HCT116 (cell line): Measurements from ENCODE around the gene PLEKHG5. TPM values are rescaled to one million over a fixed set of nuclear protein-coding genes. Genes with fewer than 3 reads are reported as not detected.

ENCODE experiments used
- ATAC-seq: fragments of 200-7000 bp; cut with Tn5 transposase; 2 replicates; pipeline ENCODE4 v1.9.1; 2020; ENCODE audit warnings: mild to moderate bottlenecking, moderate library complexity
- BruUV-seq: library from RNA; stranded (reverse); fragments of 400-500 nt; replicated peaks from 2 replicates; lab custom pipeline; 2021; lab: Mats Ljungman, UMichigan
- CTCF ChIA-PET: fragments of 300-600 bp; sonication (Branson Sonifier 250); formaldehyde crosslinking; loops from one replicate; lab custom pipeline; 2021; ENCODE audit warnings: antibody characterized with exemption; lab: Charles Lee
- POLR2A ChIA-PET: fragments of 300-600, 350-600 bp; sonication (Branson Sonifier 250); formaldehyde crosslinking; loops from one replicate; lab custom pipeline; 2021; ENCODE audit warnings: antibody characterized with exemption; lab: Charles Lee
- RAD21 ChIA-PET, 2 experiments: fragments of 300-600 bp; sonication (Branson Sonifier 250); formaldehyde crosslinking; loops; one replicate each; lab custom pipeline; 2023; ENCODE audit warnings: low total read pairs in 2 of 2; ENCODE audit not compliant: uncharacterized antibody in 2 of 2, unreplicated experiment in 2 of 2, low non-redundant PET in 1 of 2; lab: Charles Lee
- DNase-seq: peaks from one replicate; pipeline ENCODE4 v3.0.0-alpha.2; 2010; ENCODE audit warnings: low read depth, low spot score
- H2AFZ ChIP-seq: fragments of 200-600 bp; shearing (Covaris generic), sonication (generic); 2 replicates; pipeline ENCODE4 v1.6.1; 2017; ENCODE audit warnings: low read depth, mixed run types, mixed read lengths, antibody characterized with exemption, low read length; ENCODE audit not compliant: poor library complexity, severe bottlenecking
- H3K27ac ChIP-seq: 2 replicates; pipeline ENCODE4 v1.5.1; 2012; ENCODE audit warnings: low read depth, low read length
- H3K27me3 ChIP-seq: fragments of 200-600 bp; sonication (generic); 2 replicates; pipeline ENCODE4 v1.6.1; 2016; ENCODE audit warnings: mixed run types, low read length, mixed read lengths; ENCODE audit not compliant: insufficient read depth
- H3K36me3 ChIP-seq, 2 experiments: fragments of 200-500 bp in 1 of 2; fragments of 200-600 bp in 1 of 2; sonication (Bioruptor generic) in 1 of 2; sonication (generic) in 1 of 2; 2 replicates each; pipeline versions ENCODE4 v1.5.1 to v1.6.1; 2014 to 2016; ENCODE audit warnings: low read length in 2 of 2, inconsistent platforms in 1 of 2, mixed read lengths in 1 of 2, mixed run types in 1 of 2; ENCODE audit not compliant: insufficient read depth in 2 of 2, control insufficient read depth in 1 of 2
- H3K4me1 ChIP-seq, 2 experiments: fragments of 200-600 bp in 1 of 2; sonication (generic) in 1 of 2; 2 replicates each; pipeline versions ENCODE4 v1.5.1 to v1.6.1; 2012 to 2017; ENCODE audit warnings: low read length in 2 of 2, inconsistent platforms in 1 of 2, mild to moderate bottlenecking in 1 of 2, mixed read lengths in 1 of 2, mixed run types in 1 of 2, moderate library complexity in 1 of 2; ENCODE audit not compliant: insufficient read depth in 2 of 2, control insufficient read depth in 1 of 2
- H3K4me2 ChIP-seq: fragments of 200-600 bp; sonication (generic); 2 replicates; pipeline ENCODE4 v1.6.1; 2017; ENCODE audit warnings: mixed run types, low read length, mixed read lengths
- H3K4me3 ChIP-seq, 2 experiments: fragments of 200-600 bp in 1 of 2; sonication (generic) in 1 of 2; replicated peaks in 1 of 2; 2 replicates each; pipeline ENCODE4 v1.5.1; 2011 to 2016; ENCODE audit warnings: low read length in 2 of 2, control low read depth in 1 of 2, low read depth in 1 of 2, mild to moderate bottlenecking in 1 of 2, mixed read lengths in 1 of 2, mixed run types in 1 of 2
- H3K79me2 ChIP-seq: fragments of 200-600 bp; sonication (generic); 2 replicates; pipeline ENCODE4 v1.6.1; 2017; ENCODE audit warnings: mild to moderate bottlenecking, mixed run types, low read length, moderate library complexity, mixed read lengths; ENCODE audit not compliant: insufficient read depth
- H3K9ac ChIP-seq: fragments of 200-600 bp; sonication (generic); 2 replicates; pipeline ENCODE4 v1.6.1; 2016; ENCODE audit warnings: low read length, mixed read lengths
- H3K9me2 ChIP-seq: fragments of 200-600 bp; sonication (generic), shearing (Covaris generic); 2 replicates; pipeline ENCODE4 v1.6.1; 2017; ENCODE audit warnings: mixed run types, mild to moderate bottlenecking, moderate library complexity; ENCODE audit not compliant: insufficient read depth
- H3K9me3 ChIP-seq, 2 experiments: fragments of 200-500 bp in 1 of 2; fragments of 200-600 bp in 1 of 2; sonication (Bioruptor generic) in 1 of 2; sonication (generic) in 1 of 2; 2 replicates each; pipeline ENCODE4 v1.6.1; 2014 to 2017; ENCODE audit warnings: low read length in 2 of 2, mixed read lengths in 2 of 2, inconsistent platforms in 1 of 2, low read depth in 1 of 2, mild to moderate bottlenecking in 1 of 2, mixed run types in 1 of 2, moderate library complexity in 1 of 2; ENCODE audit not compliant: control insufficient read depth in 1 of 2, insufficient read depth in 1 of 2
- H4K20me1 ChIP-seq: fragments of 200-600 bp; sonication (generic), shearing (Covaris generic); 2 replicates; pipeline ENCODE4 v1.6.1; 2017; ENCODE audit warnings: mixed run types, mild to moderate bottlenecking, moderate library complexity; ENCODE audit not compliant: insufficient read depth
- CBX3 ChIP-seq: IDR thresholded peaks from 2 replicates; pipeline ENCODE4 v1.6.1; 2012; ENCODE audit warnings: low read depth
- CEBPB ChIP-seq: IDR thresholded peaks from 2 replicates; pipeline ENCODE4 v1.6.1; 2012; ENCODE audit warnings: low read depth
- CTCF ChIP-seq, 3 experiments: fragments of 200-600 bp in 1 of 3; sonication (generic) in 1 of 3; IDR thresholded peaks in 2 of 3; conservative IDR thresholded peaks in 1 of 3; 2 replicates each; pipeline ENCODE4 v1.5.1; 2012 to 2017; ENCODE audit warnings: low read depth in 2 of 3, low read length in 2 of 3, antibody characterized with exemption in 1 of 3, borderline replicate concordance in 1 of 3, control low read depth in 1 of 3, mild to moderate bottlenecking in 1 of 3, mixed read lengths in 1 of 3, mixed run types in 1 of 3, moderate library complexity in 1 of 3; ENCODE audit not compliant: insufficient read depth in 1 of 3
- EGR1 ChIP-seq: IDR thresholded peaks from 2 replicates; pipeline ENCODE4 v1.6.1; 2012; ENCODE audit warnings: low read depth
- EZH2 ChIP-seq: fragments of 200-600 bp; sonication (generic); IDR thresholded peaks from 2 replicates; pipeline ENCODE4 v1.6.1; 2017; ENCODE audit warnings: antibody characterized with exemption, mixed run types
- EZH2phosphoT487 ChIP-seq: fragments of 200-600 bp; IDR thresholded peaks from 2 replicates; pipeline ENCODE4 v1.6.1; 2018; ENCODE audit warnings: antibody characterized with exemption, borderline replicate concordance
- FOSL1 ChIP-seq: IDR thresholded peaks from 2 replicates; pipeline ENCODE4 v1.6.1; 2012; ENCODE audit warnings: low read depth
- POLR2A ChIP-seq: IDR thresholded peaks from 2 replicates; pipeline ENCODE4 v1.7.0; 2011; ENCODE audit warnings: borderline replicate concordance; ENCODE audit not compliant: insufficient read depth, insufficient read length; ENCODE audit errors: extremely low read depth
- POLR2AphosphoS5 ChIP-seq: IDR thresholded peaks from 2 replicates; pipeline ENCODE4 v1.6.1; 2011; ENCODE audit warnings: mild to moderate bottlenecking, low read depth, low read length, moderate library complexity
- RAD21 ChIP-seq: IDR thresholded peaks from 2 replicates; pipeline ENCODE4 v1.6.1; 2012; ENCODE audit warnings: low read depth, mild to moderate bottlenecking
- SP1 ChIP-seq: IDR thresholded peaks from 2 replicates; pipeline ENCODE4 v1.6.1; 2012; ENCODE audit warnings: low read depth
- TCF7L2 ChIP-seq: IDR thresholded peaks from 2 replicates; pipeline ENCODE4 v1.7.0; 2011; ENCODE audit warnings: borderline replicate concordance, inconsistent platforms; ENCODE audit not compliant: insufficient read depth, insufficient read length; ENCODE audit errors: extremely low read depth
- YY1 ChIP-seq: IDR thresholded peaks from 2 replicates; pipeline ENCODE4 v1.6.1; 2011; ENCODE audit warnings: low read length, low read depth, moderate library complexity, mild to moderate bottlenecking; ENCODE audit not compliant: insufficient replicate concordance; ENCODE audit errors: extremely low read depth
- ZFX ChIP-seq: fragments of 450-650 bp; IDR thresholded peaks from 2 replicates; pipeline ENCODE4 v1.6.1; 2017
- ZNF274 ChIP-seq: fragments of 200-500 bp; sonication (Bioruptor generic); IDR thresholded peaks from 2 replicates; pipeline ENCODE4 v1.6.1; 2014; ENCODE audit warnings: mild to moderate bottlenecking, low read depth, low read length, inconsistent platforms
- intact Hi-C: fragments of 100-400 bp; cut with micrococcal nuclease; formaldehyde crosslinking; loops from 2 replicates; pipeline ENCODE4 v1.10.0; 2022
- total RNA-seq: library from RNA; stranded (reverse); gene quantifications from one replicate; pipeline ENCODE4 v1.2.1, GENCODE V29; 2021; ENCODE audit not compliant: unreplicated experiment
- TF ChIP-seq, protein P1 (sequence below): IDR thresholded peaks from 2 replicates; pipeline ENCODE4 v1.6.1; 2012
- TF ChIP-seq, protein P2 (sequence below): IDR thresholded peaks from 2 replicates; pipeline ENCODE4 v1.6.1; 2012; ENCODE audit warnings: low read depth
- TF ChIP-seq, protein P3 (sequence below): IDR thresholded peaks from 2 replicates; pipeline ENCODE4 v1.6.1; 2012

PLEKHG5 gene
- total RNA-seq, 1 experiment from 2014 or later = 33.0 TPM

DNA sequence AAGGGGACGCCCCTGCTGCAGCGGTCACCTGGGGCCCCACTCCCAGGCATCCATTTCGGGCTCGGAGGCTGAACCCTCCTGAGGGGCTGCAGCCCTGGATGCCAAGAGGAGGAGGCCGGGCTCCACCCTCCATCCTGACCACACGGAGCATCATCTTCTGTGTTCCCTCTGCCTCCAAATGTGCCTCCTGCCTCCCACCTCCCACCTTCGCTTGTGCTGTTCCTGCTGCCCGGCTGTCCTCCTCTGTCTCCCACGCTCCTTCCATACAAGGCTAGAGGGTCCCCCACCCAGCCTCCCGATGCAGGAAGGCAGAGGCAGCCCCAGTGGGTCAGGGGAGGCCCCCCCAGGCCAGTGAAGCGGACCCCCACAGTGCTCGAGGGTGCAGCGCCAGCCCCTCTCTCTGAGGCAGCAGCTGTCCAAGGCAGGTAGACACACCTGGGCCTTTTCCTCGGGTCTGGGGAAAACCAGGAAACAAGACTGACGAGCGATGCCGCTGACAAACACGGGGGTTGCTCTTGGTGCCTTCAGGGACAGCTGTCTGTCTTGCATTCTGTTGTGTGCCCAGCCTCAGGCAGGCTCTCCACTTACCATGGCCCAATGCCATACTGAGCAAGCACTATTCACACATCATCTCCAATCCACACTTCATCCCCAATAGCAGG, 16.8 kb upstream of the PLEKHG5 start (continued):
- no peak for TF ChIP-seq CTCF (IDR thresholded peaks at IDR 0.05 in 2 of 3, conservative IDR thresholded peaks at IDR 0.05 in 1 of 3; ENCODE audit: borderline replicate concordance in 1 of 3, insufficient read depth in 1 of 3, low read depth in 2 of 3, low read length in 2 of 3)
- no peak for TF ChIP-seq EZH2phosphoT487
- no peak for TF ChIP-seq FOSL1
- no peak for TF ChIP-seq TCF7L2
- TF ChIP-seq, protein P1, sequence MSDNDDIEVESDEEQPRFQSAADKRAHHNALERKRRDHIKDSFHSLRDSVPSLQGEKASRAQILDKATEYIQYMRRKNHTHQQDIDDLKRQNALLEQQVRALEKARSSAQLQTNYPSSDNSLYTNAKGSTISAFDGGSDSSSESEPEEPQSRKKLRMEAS = no peak
- TF ChIP-seq CBX3 = no peak
- no peak for TF ChIP-seq RAD21
- no peak for TF ChIP-seq ZNF274
- TF ChIP-seq POLR2A = no peak
- TF ChIP-seq EGR1 = no peak
- no peak for TF ChIP-seq CEBPB
- TF ChIP-seq EZH2 = no peak
- TF ChIP-seq POLR2AphosphoS5 = no peak
- no peak for TF ChIP-seq SP1

GRCh38 chr1:6507461-6507911, 16.0 kb upstream of the PLEKHG5 start:
- Histone ChIP-seq H3K79me2 (no peaks in the 10 kb centered on the region), H3K4me2 (no peak overlapping the region), H4K20me1 (no peaks in the 10 kb centered on the region), H3K27me3 (no peaks in the 10 kb centered on the region), H3K4me3 (no peak overlapping the region), H3K9me2 (no peaks in the 10 kb centered on the region), H3K4me1 (no peaks in the 10 kb centered on the region), H3K36me3 (no peaks in the 10 kb centered on the region), H3K27ac (no peak overlapping the region), H3K9ac (no peak overlapping the region), H2AFZ (no peak overlapping the region), H3K9me3 (no peaks in the 10 kb centered on the region)
- intact Hi-C loops = no loop called here
- ChIA-PET CTCF (no interaction called here), RAD21 (no interaction called here), POLR2A (no interaction called here)
- no peak for DNase-seq
- no TSS peak for BruUV-seq
- ATAC-seq = no peak
- TF ChIP-seq SP1 = no peak
- TF ChIP-seq YY1 = no peak
- TF ChIP-seq EZH2 = no peak
- no peak for TF ChIP-seq ZFX
- TF ChIP-seq, protein P2, sequence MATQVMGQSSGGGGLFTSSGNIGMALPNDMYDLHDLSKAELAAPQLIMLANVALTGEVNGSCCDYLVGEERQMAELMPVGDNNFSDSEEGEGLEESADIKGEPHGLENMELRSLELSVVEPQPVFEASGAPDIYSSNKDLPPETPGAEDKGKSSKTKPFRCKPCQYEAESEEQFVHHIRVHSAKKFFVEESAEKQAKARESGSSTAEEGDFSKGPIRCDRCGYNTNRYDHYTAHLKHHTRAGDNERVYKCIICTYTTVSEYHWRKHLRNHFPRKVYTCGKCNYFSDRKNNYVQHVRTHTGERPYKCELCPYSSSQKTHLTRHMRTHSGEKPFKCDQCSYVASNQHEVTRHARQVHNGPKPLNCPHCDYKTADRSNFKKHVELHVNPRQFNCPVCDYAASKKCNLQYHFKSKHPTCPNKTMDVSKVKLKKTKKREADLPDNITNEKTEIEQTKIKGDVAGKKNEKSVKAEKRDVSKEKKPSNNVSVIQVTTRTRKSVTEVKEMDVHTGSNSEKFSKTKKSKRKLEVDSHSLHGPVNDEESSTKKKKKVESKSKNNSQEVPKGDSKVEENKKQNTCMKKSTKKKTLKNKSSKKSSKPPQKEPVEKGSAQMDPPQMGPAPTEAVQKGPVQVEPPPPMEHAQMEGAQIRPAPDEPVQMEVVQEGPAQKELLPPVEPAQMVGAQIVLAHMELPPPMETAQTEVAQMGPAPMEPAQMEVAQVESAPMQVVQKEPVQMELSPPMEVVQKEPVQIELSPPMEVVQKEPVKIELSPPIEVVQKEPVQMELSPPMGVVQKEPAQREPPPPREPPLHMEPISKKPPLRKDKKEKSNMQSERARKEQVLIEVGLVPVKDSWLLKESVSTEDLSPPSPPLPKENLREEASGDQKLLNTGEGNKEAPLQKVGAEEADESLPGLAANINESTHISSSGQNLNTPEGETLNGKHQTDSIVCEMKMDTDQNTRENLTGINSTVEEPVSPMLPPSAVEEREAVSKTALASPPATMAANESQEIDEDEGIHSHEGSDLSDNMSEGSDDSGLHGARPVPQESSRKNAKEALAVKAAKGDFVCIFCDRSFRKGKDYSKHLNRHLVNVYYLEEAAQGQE = no peak
- no peak for TF ChIP-seq RAD21
- TF ChIP-seq, protein P3, sequence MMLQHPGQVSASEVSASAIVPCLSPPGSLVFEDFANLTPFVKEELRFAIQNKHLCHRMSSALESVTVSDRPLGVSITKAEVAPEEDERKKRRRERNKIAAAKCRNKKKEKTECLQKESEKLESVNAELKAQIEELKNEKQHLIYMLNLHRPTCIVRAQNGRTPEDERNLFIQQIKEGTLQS = no peak
- TF ChIP-seq ZNF274 = no peak
